HS-5 (cell line): ENCODE data around the gene TMEM184B.

Experiments
- DNase-seq: peaks from one replicate; pipeline ENCODE4 v3.0.0-alpha.2; 2012; ENCODE audit warnings: low read depth

TMEM184B gene

GRCh38 chr22:38223289-38223960 lies 49.4 kb downstream of the TMEM184B start:
- DNase-seq = no peak

- no peak for DNase-seq
Measured at GRCh38 chr22:38222797-38223119, 50.1 kb downstream of the TMEM184B start.

GRCh38 chr22:38221908-38222796 lies 50.7 kb downstream of the TMEM184B start:
- no peak for DNase-seq

GRCh38 chr22:38221407-38221806 lies 51.4 kb downstream of the TMEM184B start:
- DNase-seq = no peak

GRCh38 chr22:38220653-38221386 lies 52.0 kb downstream of the TMEM184B start:
- DNase-seq = no peak

GRCh38 chr22:38220163-38220562 lies 52.6 kb downstream of the TMEM184B start:
- DNase-seq = no peak

GRCh38 chr22:38219632-38220031 lies 53.2 kb downstream of the TMEM184B start:
- DNase-seq = no peak

GRCh38 chr22:38218661-38219622 lies 53.9 kb downstream of the TMEM184B start:
- peak; percentile 74 for DNase-seq

- no peak for DNase-seq
Measured at GRCh38 chr22:38215156-38216038, 57.4 kb downstream of the TMEM184B start.

GRCh38 chr22:38214302-38215056 lies 58.3 kb downstream of the TMEM184B start:
- DNase-seq = no peak

GRCh38 chr22:38213990-38214301 lies 58.9 kb downstream of the TMEM184B start:
- no peak for DNase-seq

GRCh38 chr22:38213319-38213989 lies 59.4 kb downstream of the TMEM184B start:
- no peak for DNase-seq

- no peak for DNase-seq
Measured at GRCh38 chr22:38212442-38212841, 60.4 kb downstream of the TMEM184B start.

- DNase-seq = no peak
Measured at GRCh38 chr22:38211556-38211955, 61.3 kb downstream of the TMEM184B start.

GRCh38 chr22:38208551-38208968 lies 64.2 kb downstream of the TMEM184B start:
- no peak for DNase-seq

GRCh38 chr22:38207898-38208432 lies 64.8 kb downstream of the TMEM184B start:
- no peak for DNase-seq

GRCh38 chr22:38205261-38206128 lies 67.3 kb downstream of the TMEM184B start:
- DNase-seq = no peak

- no peak for DNase-seq
Measured at GRCh38 chr22:38204784-38205183, 68.0 kb downstream of the TMEM184B start.
